Activated T-helper 17 cell treated with anti-CD3 and anti-CD28 coated beads, Interleukin-2, amount 50 U/mL, for 72 hours (primary cell): ENCODE data around the gene PHACTR2. TPM values are rescaled to one million over a fixed set of nuclear protein-coding genes. Genes with fewer than 3 reads are reported as not detected.
"Not testable (repeated sequence)": the region's sequence is repeated elsewhere in the genome, so short reads cannot be mapped to it uniquely, and the experiment has no call there.

Experiments
- ATAC-seq: fragments of 150-1000 bp; cut with Tn5 transposase; replicated peaks from 2 replicates; pipeline ENCODE4 v1.10.0; 2021; ENCODE audit warnings: mild to moderate bottlenecking, moderate library complexity
- H3K27ac Mint-ChIP-seq: one replicate; pipeline ENCODE4 v1.8.0; 2022; ENCODE audit warnings: mixed read lengths
- H3K27me3 Mint-ChIP-seq: one replicate; pipeline ENCODE4 v1.8.0; 2022; ENCODE audit warnings: mixed read lengths
- H3K36me3 Mint-ChIP-seq: one replicate; pipeline ENCODE4 v1.8.0; 2022; ENCODE audit warnings: low read depth, mild to moderate bottlenecking, mixed read lengths
- H3K4me1 Mint-ChIP-seq: one replicate; pipeline ENCODE4 v1.8.0; 2022; ENCODE audit warnings: mixed read lengths
- H3K4me3 Mint-ChIP-seq: one replicate; pipeline ENCODE4 v1.8.0; 2022; ENCODE audit warnings: mild to moderate bottlenecking, mixed read lengths
- H3K9me3 Mint-ChIP-seq: one replicate; pipeline ENCODE4 v1.8.0; 2022; ENCODE audit warnings: mixed read lengths
- total RNA-seq, 2 donors: library from RNA; stranded (reverse); gene quantifications; one replicate each; pipeline ENCODE4 v1.2.3, GENCODE V29; 2022

PHACTR2 gene
- total RNA-seq, 2 donors from 2014 or later = 32.5 to 33.7 TPM

DNA sequence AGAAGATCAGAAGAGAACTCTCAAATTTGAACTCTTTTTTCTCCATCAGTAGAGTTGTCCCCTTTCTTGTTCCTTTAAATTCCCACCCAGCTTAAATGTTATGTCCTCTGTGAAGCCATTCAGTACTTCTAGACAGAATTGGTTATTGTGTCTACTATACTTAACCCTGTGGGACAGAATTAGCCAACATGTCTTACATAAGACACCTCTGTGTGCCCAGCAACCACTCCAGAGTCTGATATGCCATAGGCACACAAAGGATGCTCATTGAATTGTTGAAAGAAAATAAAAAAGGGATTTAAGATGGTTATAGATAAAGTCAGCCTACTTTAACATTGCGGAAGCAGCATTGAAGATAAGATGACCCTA, 88.4 kb downstream of the PHACTR2 start:
- no peak for ATAC-seq
- no peaks in the 10 kb centered on the region for H3K9me3 Mint-ChIP-seq
- H3K27me3 Mint-ChIP-seq = no peaks in the 10 kb centered on the region
- peaks cover 7% of the 10 kb centered on the region for H3K4me1 Mint-ChIP-seq
- H3K4me3 Mint-ChIP-seq = no peak overlapping the region
- no peak overlapping the region for H3K27ac Mint-ChIP-seq
- H3K36me3 Mint-ChIP-seq = peaks cover 61% of the 10 kb centered on the region

DNA sequence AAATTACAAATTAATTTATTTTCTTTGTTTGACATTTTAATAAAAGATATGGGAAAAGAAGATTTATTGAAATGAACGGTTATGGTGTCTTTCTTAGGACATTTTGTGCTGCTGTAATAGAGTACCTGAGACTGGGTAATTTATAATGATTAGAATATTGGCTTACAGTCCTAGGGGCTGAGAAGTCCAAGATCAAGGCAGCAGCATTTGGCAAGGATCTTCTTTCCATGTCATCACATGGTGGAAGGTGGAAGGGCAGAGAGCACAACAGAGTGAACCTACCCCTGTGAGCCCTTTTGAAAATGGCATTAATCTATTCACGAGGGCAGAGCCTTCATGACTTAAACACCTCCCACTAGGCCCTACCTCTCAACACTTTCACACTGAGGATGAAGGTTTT, 89.7 kb downstream of the PHACTR2 start:
- Mint-ChIP-seq H3K27ac (no peak overlapping the region), H3K36me3 (peaks cover 71% of the 10 kb centered on the region)

DNA sequence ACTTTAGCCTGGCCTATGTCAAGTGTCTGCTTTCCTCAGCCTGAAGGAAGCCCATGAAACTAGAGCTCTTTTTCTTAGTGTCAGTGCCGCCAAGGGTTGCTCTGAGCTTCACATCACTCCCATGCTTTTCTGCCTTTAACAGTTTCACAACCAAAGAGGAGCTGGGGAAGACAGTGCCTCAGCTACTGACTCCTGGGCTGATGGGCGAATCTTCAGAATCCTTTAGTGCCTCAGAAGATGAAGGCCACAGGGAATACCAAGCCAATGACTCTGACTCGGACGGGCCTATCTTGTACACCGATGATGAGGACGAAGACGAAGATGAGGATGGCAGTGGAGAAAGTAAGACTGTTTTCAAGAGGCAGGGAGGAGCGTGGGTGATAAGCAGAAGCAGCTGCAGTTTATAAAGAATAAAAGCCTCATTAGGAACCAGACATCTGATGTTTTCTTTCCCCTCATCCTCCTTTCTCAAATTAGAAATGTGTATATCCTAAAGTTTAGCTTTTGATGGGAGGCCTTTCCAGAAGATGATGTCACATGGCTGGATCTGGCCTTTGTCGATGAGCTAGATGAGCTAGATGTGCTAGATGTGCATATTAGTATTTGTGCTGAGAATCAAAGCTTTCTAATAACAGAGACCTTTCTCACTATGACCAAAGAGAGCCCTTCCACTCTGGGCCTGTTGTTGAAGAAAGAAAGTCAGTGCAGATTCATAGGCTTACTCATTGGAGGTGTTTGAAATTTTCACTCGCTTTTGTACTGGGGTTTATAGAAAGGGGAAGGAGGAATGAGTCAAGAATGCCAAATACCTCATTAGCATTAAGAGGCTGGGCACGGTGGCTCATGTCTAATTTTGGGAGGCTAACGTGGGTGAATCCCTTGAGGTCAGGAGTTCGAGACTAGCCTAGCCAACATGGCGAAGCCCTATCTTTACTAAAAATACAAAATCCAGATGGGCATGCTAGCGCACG, 94.6 kb downstream of the PHACTR2 start:
- Mint-ChIP-seq H3K4me3 (no peak overlapping the region), H3K27ac (peak overlapping the region; percentile 61), H3K27me3 (no peaks in the 10 kb centered on the region), H3K9me3 (no peaks in the 10 kb centered on the region), H3K36me3 (peaks cover 77% of the 10 kb centered on the region), H3K4me1 (peaks cover 3% of the 10 kb centered on the region)
- ATAC-seq = peak; percentile 72

More for the DNA sequence above, 89.7 kb downstream of the PHACTR2 start:
- Mint-ChIP-seq H3K9me3 (no peaks in the 10 kb centered on the region), H3K4me1 (peaks cover 7% of the 10 kb centered on the region), H3K27me3 (no peaks in the 10 kb centered on the region), H3K4me3 (no peak overlapping the region)
- no peak for ATAC-seq

DNA sequence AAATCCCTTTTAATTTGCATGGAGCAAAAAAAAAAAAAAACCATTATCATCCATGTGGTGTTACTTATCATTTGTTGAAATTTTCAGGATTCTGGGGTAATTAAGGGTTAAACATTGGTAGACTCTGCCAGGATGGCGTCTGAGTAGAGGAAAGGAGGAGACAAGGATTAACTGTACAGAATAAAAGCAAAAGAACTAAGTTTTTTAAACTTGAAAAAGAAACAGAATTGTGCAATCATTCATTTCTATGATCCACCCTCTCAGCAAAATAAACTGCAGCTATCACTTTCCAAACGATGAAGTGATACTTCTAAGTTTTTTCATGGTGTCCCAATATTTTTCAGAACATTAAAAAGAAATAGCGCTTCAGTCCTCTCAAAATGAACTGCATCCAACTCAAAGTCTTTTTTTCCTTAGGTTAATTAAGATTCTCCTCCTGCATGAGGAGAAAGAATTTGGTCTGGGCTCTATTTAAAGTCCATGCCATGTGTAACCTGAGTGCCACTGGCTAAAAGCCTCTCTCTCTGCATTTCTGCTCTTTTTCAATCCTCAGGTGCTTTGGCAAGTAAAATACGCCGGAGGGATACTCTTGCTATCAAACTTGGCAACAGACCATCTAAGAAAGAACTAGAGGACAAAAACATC, 95.9 kb downstream of the PHACTR2 start:
- Mint-ChIP-seq H3K4me3 (no peak overlapping the region), H3K9me3 (no peaks in the 10 kb centered on the region), H3K27ac (no peak overlapping the region), H3K4me1 (peaks cover 3% of the 10 kb centered on the region), H3K36me3 (peaks cover 77% of the 10 kb centered on the region), H3K27me3 (no peaks in the 10 kb centered on the region)
- ATAC-seq = no peak

DNA sequence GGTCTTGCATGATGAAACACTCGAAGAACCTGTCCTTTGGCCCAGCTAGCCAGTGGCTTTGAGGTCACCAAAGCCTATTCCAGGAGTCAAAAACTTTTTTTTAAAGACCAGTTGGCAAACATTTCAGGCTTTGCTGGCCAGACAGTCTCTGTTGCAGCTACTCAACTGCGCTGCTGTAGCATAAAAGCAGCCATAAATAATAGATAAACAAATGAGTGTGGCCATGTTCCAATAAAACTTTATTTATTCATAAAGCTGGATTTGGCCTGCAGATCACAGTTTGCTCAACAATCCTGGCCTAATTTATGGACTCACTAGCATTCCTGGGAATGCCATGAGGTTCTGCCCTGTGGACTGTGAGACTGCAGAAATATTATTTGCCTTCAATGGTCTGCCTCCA, 96.6 kb downstream of the PHACTR2 start:
- H3K27ac Mint-ChIP-seq = no peak overlapping the region
- H3K27me3 Mint-ChIP-seq = no peaks in the 10 kb centered on the region
- H3K4me1 Mint-ChIP-seq = peaks cover 3% of the 10 kb centered on the region
- peaks cover 79% of the 10 kb centered on the region for H3K36me3 Mint-ChIP-seq
- no peak overlapping the region for H3K4me3 Mint-ChIP-seq
- ATAC-seq = no peak
- H3K9me3 Mint-ChIP-seq = no peaks in the 10 kb centered on the region

DNA sequence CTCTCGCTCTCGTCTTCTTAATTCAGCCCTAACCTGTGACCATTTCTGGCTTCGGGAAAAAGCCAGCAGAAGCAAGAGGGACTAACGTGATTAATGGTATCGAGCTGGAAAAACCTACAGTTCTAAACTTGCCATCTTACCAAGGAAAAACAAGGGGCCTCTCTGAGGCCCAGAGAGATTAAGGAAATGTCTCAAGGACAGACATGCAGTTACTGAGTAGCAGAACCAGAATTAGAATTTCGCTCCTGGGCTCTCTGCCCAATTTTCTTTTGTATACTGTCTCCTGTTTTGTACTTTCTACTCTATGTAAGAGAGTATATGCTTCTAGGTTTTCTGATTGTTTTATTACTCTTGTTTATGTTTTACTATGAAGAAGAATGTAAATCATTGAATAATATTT, 97.6 kb downstream of the PHACTR2 start:
- H3K36me3 Mint-ChIP-seq = peaks cover 79% of the 10 kb centered on the region

DNA sequence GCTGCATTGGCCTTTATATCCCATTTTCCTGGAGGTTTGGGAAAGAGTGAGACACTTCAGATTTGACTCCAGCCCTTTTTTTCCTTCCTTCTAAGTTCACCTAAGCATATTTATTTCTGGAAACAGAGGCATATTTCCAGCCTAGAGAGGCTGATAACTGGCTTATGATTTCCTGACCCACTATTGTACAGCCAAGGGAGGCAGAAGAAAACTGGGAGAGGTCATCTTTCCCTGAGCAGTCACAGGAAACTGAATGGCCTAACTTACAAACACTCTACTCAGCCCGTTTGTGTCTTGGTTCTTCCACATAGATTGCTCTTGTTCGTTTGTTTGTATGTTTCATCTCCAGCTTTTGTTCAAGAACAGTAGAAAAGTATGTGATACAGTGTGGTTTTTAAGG, 101.2 kb downstream of the PHACTR2 start:
- no peaks in the 10 kb centered on the region for H3K4me1 Mint-ChIP-seq
- no peak overlapping the region for H3K4me3 Mint-ChIP-seq
- H3K9me3 Mint-ChIP-seq = no peaks in the 10 kb centered on the region
- ATAC-seq = no peak
- no peaks in the 10 kb centered on the region for H3K27me3 Mint-ChIP-seq
- no peak overlapping the region for H3K27ac Mint-ChIP-seq
- peaks cover 84% of the 10 kb centered on the region for H3K36me3 Mint-ChIP-seq

More for the DNA sequence above, 97.6 kb downstream of the PHACTR2 start:
- Mint-ChIP-seq H3K4me1 (no peaks in the 10 kb centered on the region), H3K27ac (no peak overlapping the region), H3K9me3 (no peaks in the 10 kb centered on the region), H3K4me3 (no peak overlapping the region), H3K27me3 (no peaks in the 10 kb centered on the region)
- no peak for ATAC-seq

DNA sequence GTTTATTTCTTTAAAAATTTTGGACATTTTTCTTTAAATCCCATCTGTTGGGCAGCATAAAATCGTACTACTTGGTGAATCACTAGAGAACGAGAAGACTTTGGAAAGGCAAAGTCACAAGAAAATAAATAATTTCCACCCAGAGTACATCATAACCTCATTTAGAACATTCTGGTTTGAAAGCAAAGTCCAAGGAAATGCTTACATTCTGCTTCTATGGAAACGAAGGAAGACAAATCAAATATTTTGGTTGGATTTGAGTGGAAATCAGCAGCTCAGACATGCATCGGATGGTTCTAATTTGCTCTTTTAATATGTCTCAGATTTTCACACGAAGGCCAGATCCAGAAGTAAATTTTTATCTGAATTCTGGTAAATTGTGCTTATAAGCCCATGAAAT, 104.7 kb downstream of the PHACTR2 start:
- Mint-ChIP-seq H3K27ac (no peak overlapping the region), H3K27me3 (no peaks in the 10 kb centered on the region), H3K4me1 (peaks cover 3% of the 10 kb centered on the region), H3K4me3 (no peak overlapping the region), H3K36me3 (peaks cover 91% of the 10 kb centered on the region), H3K9me3 (peaks cover 6% of the 10 kb centered on the region)
- ATAC-seq = no peak

DNA sequence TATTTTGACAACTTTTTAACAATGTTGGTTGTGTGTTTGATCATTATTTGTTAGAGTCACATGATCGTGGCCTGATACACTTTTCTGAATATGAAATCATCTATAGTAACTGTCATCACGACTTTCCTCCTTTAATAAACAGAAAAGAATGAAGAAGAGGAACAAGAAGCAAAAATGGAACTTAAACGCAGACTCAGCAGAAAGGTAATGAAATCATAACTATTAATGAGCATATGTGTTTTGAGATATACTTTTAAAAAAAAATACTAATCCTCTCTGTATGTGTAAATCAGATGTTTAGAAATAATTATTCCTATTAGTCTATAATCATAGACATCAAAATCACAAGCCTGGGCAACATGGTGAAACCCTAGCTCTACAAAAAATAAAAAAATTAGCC, 105.3 kb downstream of the PHACTR2 start:
- Mint-ChIP-seq H3K4me1 (peaks cover 3% of the 10 kb centered on the region), H3K27ac (no peak overlapping the region), H3K9me3 (peaks cover 6% of the 10 kb centered on the region), H3K4me3 (no peak overlapping the region), H3K36me3 (peaks cover 90% of the 10 kb centered on the region), H3K27me3 (no peaks in the 10 kb centered on the region)
- no peak for ATAC-seq

DNA sequence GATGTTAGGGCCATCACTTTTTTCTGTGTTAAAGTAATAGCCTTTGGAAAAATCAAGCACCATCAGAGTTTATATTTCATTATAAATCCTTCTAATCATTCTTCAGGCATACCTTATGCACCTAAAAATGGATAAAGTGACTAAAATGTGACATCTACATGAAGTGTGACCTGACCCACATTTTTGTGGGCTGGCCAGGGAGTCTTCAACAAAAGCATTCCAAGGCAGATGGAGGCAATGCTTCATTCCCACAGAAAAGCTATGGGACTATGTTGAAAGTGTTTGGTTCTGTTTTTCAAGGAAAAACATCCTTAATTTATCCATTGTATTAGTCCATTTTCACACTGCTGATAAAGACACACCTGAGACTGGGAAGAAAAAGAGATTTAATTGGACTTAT, 106.6 kb downstream of the PHACTR2 start:
- H3K36me3 Mint-ChIP-seq = peaks cover 89% of the 10 kb centered on the region
- H3K4me3 Mint-ChIP-seq = no peak overlapping the region
- H3K9me3 Mint-ChIP-seq = peaks cover 6% of the 10 kb centered on the region

DNA sequence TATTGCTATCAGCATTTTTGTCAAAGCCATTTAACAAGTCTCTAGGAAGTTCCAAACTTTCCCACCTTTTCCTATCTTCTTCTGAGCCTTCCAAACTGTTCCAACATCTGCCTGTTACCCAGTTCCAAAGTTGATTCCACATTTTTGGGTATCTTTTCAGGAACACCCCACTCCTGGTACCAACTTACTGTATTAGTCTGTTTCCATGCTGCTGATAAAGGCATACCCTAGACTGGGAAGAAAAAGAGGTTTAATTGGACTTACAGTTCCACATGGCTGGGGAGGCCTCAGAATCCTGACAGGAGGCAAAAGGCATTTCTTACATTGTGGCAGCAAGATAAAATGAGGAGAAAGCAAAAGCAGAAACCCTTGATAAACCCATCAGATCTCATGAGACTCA, 108.6 kb downstream of the PHACTR2 start:
- not testable (repeated sequence) for ATAC-seq, H3K4me3 Mint-ChIP-seq, H3K4me1 Mint-ChIP-seq, H3K27me3 Mint-ChIP-seq, H3K27ac Mint-ChIP-seq, H3K9me3 Mint-ChIP-seq
- H3K36me3 Mint-ChIP-seq = peaks cover 92% of the 10 kb centered on the region

More for the DNA sequence above, 106.6 kb downstream of the PHACTR2 start:
- peaks cover 3% of the 10 kb centered on the region for H3K4me1 Mint-ChIP-seq
- ATAC-seq = no peak
- H3K27me3 Mint-ChIP-seq = no peaks in the 10 kb centered on the region
- no peak overlapping the region for H3K27ac Mint-ChIP-seq

DNA sequence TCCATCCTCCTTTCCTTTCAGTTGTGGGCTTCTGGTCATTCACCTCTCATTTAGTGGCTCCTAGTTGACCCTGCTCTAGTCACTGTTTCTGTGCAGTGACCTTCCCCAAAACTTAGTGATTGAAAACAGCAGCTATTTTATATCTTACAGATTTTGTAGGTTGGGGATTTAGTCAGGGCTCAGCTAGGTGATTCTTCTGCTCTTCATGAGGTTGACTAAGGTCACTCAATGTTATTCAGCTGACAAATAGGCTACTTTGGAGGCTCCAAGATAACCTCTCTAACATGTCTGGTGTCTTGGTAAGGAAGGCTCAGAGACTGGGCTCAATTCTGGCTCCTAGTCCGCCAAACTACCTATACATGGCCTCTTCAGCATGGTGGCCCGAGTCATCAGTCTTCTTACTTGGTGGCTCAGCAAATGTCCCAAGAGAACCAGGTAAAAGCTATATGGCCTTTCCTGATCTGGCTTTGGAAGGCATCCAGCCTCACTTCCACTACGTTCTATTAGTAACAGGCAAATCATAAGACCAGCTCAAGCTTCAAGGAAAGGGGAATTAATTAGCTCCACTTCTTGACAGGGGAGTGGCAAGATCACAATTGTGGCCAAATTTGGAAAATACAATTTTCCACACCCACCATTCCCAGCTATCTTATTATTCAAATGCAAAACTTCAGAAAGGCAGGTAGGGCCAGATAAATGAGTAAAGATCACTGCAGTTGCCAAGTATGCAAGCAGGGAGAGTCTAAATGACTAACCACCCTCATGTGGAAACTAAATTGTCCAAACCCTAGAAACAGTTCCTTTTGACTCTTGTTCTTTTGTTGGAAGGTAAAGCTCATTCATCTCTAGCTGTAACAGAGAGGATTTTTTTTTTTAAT, 114.9 kb downstream of the PHACTR2 start:
- H3K9me3 Mint-ChIP-seq = peaks cover 12% of the 10 kb centered on the region
- H3K36me3 Mint-ChIP-seq = peaks cover 84% of the 10 kb centered on the region
- H3K27ac Mint-ChIP-seq = peak overlapping the region; percentile 73
- ATAC-seq = no peak
- H3K4me1 Mint-ChIP-seq = peaks cover 6% of the 10 kb centered on the region
- no peaks in the 10 kb centered on the region for H3K27me3 Mint-ChIP-seq
- H3K4me3 Mint-ChIP-seq = no peak overlapping the region

DNA sequence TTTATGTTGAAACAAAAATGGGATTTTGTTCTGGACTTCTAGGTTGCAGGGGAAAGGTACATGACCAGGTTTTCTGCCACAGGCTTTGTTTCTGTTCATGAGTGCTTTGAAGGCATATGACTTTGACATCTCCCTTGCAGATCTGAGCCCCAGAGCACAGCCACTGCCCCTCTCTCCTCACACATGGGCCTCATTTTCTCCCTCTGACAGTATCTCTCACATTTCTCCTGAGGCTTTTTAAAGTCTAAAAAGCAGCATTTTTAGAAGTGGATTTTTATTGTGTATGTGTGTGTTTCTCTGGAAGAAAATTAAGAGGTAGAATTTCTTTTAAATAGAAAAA, 115.5 kb downstream of the PHACTR2 start:
- Mint-ChIP-seq H3K27me3 (no peaks in the 10 kb centered on the region), H3K9me3 (peaks cover 18% of the 10 kb centered on the region), H3K27ac (peak overlapping the region; percentile 73), H3K4me3 (no peak overlapping the region), H3K4me1 (peaks cover 6% of the 10 kb centered on the region), H3K36me3 (peaks cover 86% of the 10 kb centered on the region)
- ATAC-seq = no peak

DNA sequence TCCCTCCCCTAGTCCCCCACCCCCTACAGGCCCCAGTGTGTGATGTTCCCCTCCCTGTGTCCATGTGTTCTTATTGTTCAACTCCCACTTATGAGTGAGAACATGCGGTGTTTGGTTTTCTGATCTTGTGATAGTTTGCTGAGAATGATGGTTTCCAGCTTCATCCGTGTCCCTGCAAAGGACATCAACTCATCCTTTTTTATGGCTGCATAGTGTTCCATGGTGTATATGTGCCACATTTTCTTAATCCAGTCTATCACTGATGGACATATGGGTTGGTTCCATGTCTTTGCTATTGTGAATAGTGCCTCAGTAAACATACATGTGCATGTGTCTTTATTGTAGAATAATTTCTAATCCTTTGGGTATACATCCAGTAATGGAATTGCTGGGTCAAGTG, 118.8 kb downstream of the PHACTR2 start:
- peaks cover 83% of the 10 kb centered on the region for H3K36me3 Mint-ChIP-seq
- H3K9me3 Mint-ChIP-seq = peaks cover 21% of the 10 kb centered on the region
- not testable (repeated sequence) for H3K4me3 Mint-ChIP-seq, ATAC-seq, H3K4me1 Mint-ChIP-seq, H3K27ac Mint-ChIP-seq, H3K27me3 Mint-ChIP-seq
